ENCODE results near the gene ISG20. TPM values are rescaled to one million over a fixed set of nuclear protein-coding genes. Genes with fewer than 3 reads are reported as not detected.

Gene ISG20
- total and polyA plus RNA-seq, 5 experiments from 2014 or later = 142 to 562 (median 422) TPM

GRCh38 chr15:88681610-88682221 is 42.9 kb downstream of the ISG20 start:
- DNase-seq = no peak
- no peak for ATAC-seq
- Mint-ChIP-seq H3K27ac (no peak overlapping the region), H3K4me3 (no peak overlapping the region), H3K36me3 (peaks cover 0 to 4% (median 3%) of the 10 kb centered on the region in 3 donors), H3K27me3 (peaks cover 4 to 12% (median 9%) of the 10 kb centered on the region in 5 donors), H3K4me1 (peaks cover 0 to 2% (median 0%) of the 10 kb centered on the region in 4 donors), H3K9me3 (no peaks in the 10 kb centered on the region)
- POLR2A ChIA-PET = no interaction called here

- POLR2A ChIA-PET = no interaction called here
- no peak overlapping the region for H3K4me3 Mint-ChIP-seq
- peaks cover 5 to 18% (median 10%) of the 10 kb centered on the region in 5 donors for H3K27me3 Mint-ChIP-seq
- peaks cover 0 to 2% (median 0%) of the 10 kb centered on the region in 4 donors for H3K4me1 Mint-ChIP-seq
- peaks cover 0 to 12% (median 4%) of the 10 kb centered on the region in 9 donors for H3K9me3 Mint-ChIP-seq
- H3K36me3 Mint-ChIP-seq = peaks cover 0 to 6% (median 6%) of the 10 kb centered on the region in 3 donors
- DNase-seq = no peak
- no peak for ATAC-seq
- H3K27ac Mint-ChIP-seq = no peak overlapping the region
Measured at GRCh38 chr15:88684345-88684744, 45.5 kb downstream of the ISG20 start.

- Mint-ChIP-seq H3K4me3 (no peak overlapping the region), H3K27ac (no peak overlapping the region), H3K36me3 (peaks cover 0 to 13% (median 9%) of the 10 kb centered on the region in 3 donors), H3K27me3 (peaks cover 9 to 34% (median 20%) of the 10 kb centered on the region in 5 donors), H3K9me3 (peaks cover 0 to 18% (median 4%) of the 10 kb centered on the region in 9 donors), H3K4me1 (peaks cover 0 to 2% (median 0%) of the 10 kb centered on the region in 4 donors)
- POLR2A ChIA-PET = no interaction called here
- DNase-seq = no peak
- no peak for ATAC-seq
Measured at GRCh38 chr15:88686166-88686565, 47.4 kb downstream of the ISG20 start.

- H3K9me3 Mint-ChIP-seq = peaks cover 0 to 18% (median 4%) of the 10 kb centered on the region in 9 donors
- H3K27me3 Mint-ChIP-seq = peaks cover 9 to 40% (median 20%) of the 10 kb centered on the region in 5 donors
- peaks cover 0 to 4% (median 0%) of the 10 kb centered on the region in 4 donors for H3K4me1 Mint-ChIP-seq
- no peak for DNase-seq
- peaks cover 0 to 13% (median 9%) of the 10 kb centered on the region in 3 donors for H3K36me3 Mint-ChIP-seq
- POLR2A ChIA-PET = no interaction called here
- no peak overlapping the region for H3K27ac Mint-ChIP-seq
- no peak for ATAC-seq
- no peak overlapping the region for H3K4me3 Mint-ChIP-seq
Measured at GRCh38 chr15:88688394-88688933, 49.6 kb downstream of the ISG20 start.

GRCh38 chr15:88690331-88690730 is 51.5 kb downstream of the ISG20 start:
- Mint-ChIP-seq H3K27me3 (peaks cover 8 to 39% (median 18%) of the 10 kb centered on the region in 5 donors), H3K27ac (no peak overlapping the region), H3K9me3 (peaks cover 0 to 18% (median 4%) of the 10 kb centered on the region in 9 donors), H3K4me3 (no peak overlapping the region), H3K36me3 (peaks cover 0 to 13% (median 9%) of the 10 kb centered on the region in 3 donors), H3K4me1 (peaks cover 0 to 4% (median 0%) of the 10 kb centered on the region in 4 donors)
- DNase-seq = no peak
- POLR2A ChIA-PET = no interaction called here
- no peak for ATAC-seq

- no peak for ATAC-seq
- POLR2A ChIA-PET = no interaction called here
- peaks cover 4 to 30% (median 13%) of the 10 kb centered on the region in 5 donors for H3K27me3 Mint-ChIP-seq
- H3K27ac Mint-ChIP-seq = no peak overlapping the region
- H3K9me3 Mint-ChIP-seq = peaks cover 0 to 17% (median 4%) of the 10 kb centered on the region in 9 donors
- DNase-seq = no peak
- peaks cover 0 to 3% (median 0%) of the 10 kb centered on the region in 4 donors for H3K4me1 Mint-ChIP-seq
- no peak overlapping the region for H3K4me3 Mint-ChIP-seq
- H3K36me3 Mint-ChIP-seq = peaks cover 0 to 13% (median 9%) of the 10 kb centered on the region in 3 donors
Measured at GRCh38 chr15:88693191-88693590, 54.4 kb downstream of the ISG20 start.

- Mint-ChIP-seq H3K36me3 (peaks cover 0 to 4% (median 0%) of the 10 kb centered on the region in 3 donors), H3K9me3 (no peaks in the 10 kb centered on the region), H3K4me1 (peaks cover 0 to 3% (median 0%) of the 10 kb centered on the region in 4 donors), H3K27me3 (peaks cover 4 to 17% (median 17%) of the 10 kb centered on the region in 5 donors), H3K4me3 (no peak overlapping the region), H3K27ac (no peak overlapping the region)
- no peak for DNase-seq
- POLR2A ChIA-PET = no interaction called here
- no peak for ATAC-seq
Measured at GRCh38 chr15:88695101-88695500, 56.3 kb downstream of the ISG20 start.

- ATAC-seq = no peak
Measured at GRCh38 chr15:88695691-88696251, 57.0 kb downstream of the ISG20 start.

GRCh38 chr15:88696254-88696653 is 57.4 kb downstream of the ISG20 start:
- ATAC-seq = no peak
- Mint-ChIP-seq H3K36me3 (no peaks in the 10 kb centered on the region), H3K4me1 (peaks cover 0 to 3% (median 0%) of the 10 kb centered on the region in 4 donors)

More at GRCh38 chr15:88695691-88696251, 57.0 kb downstream of the ISG20 start:
- Mint-ChIP-seq H3K36me3 (peaks cover 0 to under 1% (median 0%) of the 10 kb centered on the region in 3 donors), H3K4me1 (peaks cover 0 to 3% (median 0%) of the 10 kb centered on the region in 4 donors), H3K27ac (no peak overlapping the region), H3K9me3 (no peaks in the 10 kb centered on the region), H3K27me3 (peaks cover 2 to 14% (median 11%) of the 10 kb centered on the region in 5 donors), H3K4me3 (no peak overlapping the region)
- DNase-seq = no peak
- POLR2A ChIA-PET = no interaction called here

GRCh38 chr15:88697276-88697675 is 58.5 kb downstream of the ISG20 start:
- DNase-seq (no peak), ATAC-seq (no peak)
- no peak overlapping the region for H3K27ac Mint-ChIP-seq
- peaks cover 0 to 3% (median 0%) of the 10 kb centered on the region in 4 donors for H3K4me1 Mint-ChIP-seq
- H3K9me3 Mint-ChIP-seq = no peaks in the 10 kb centered on the region
- POLR2A ChIA-PET = no interaction called here
- no peak overlapping the region for H3K4me3 Mint-ChIP-seq
- no peaks in the 10 kb centered on the region for H3K36me3 Mint-ChIP-seq
- peaks cover 0 to 13% (median 9%) of the 10 kb centered on the region in 5 donors for H3K27me3 Mint-ChIP-seq

More at GRCh38 chr15:88696254-88696653, 57.4 kb downstream of the ISG20 start:
- DNase-seq = no peak
- Mint-ChIP-seq H3K4me3 (no peak overlapping the region), H3K27ac (no peak overlapping the region), H3K9me3 (no peaks in the 10 kb centered on the region), H3K27me3 (peaks cover 0 to 13% (median 9%) of the 10 kb centered on the region in 5 donors)
- POLR2A ChIA-PET = no interaction called here

- Mint-ChIP-seq H3K27ac (peak overlapping the region in 1 of 10 donors; percentile 35), H3K9me3 (no peaks in the 10 kb centered on the region), H3K27me3 (peaks cover 5 to 23% (median 11%) of the 10 kb centered on the region in 5 donors), H3K4me3 (no peak overlapping the region), H3K4me1 (peaks cover 0 to 4% (median 4%) of the 10 kb centered on the region in 4 donors), H3K36me3 (no peaks in the 10 kb centered on the region)
- ATAC-seq = no peak
- no peak for DNase-seq
- POLR2A ChIA-PET = no interaction called here
Measured at GRCh38 chr15:88699861-88700260, 61.0 kb downstream of the ISG20 start.

GRCh38 chr15:88700716-88701115 is 61.9 kb downstream of the ISG20 start:
- H3K4me3 Mint-ChIP-seq = no peak overlapping the region
- POLR2A ChIA-PET = no interaction called here
- ATAC-seq = no peak
- peaks cover 2 to 11% (median 7%) of the 10 kb centered on the region in 4 donors for H3K4me1 Mint-ChIP-seq
- H3K9me3 Mint-ChIP-seq = no peaks in the 10 kb centered on the region
- no peak overlapping the region for H3K27ac Mint-ChIP-seq
- no peak for DNase-seq
- H3K36me3 Mint-ChIP-seq = no peaks in the 10 kb centered on the region
- peaks cover 6 to 26% (median 14%) of the 10 kb centered on the region in 5 donors for H3K27me3 Mint-ChIP-seq

- H3K4me3 Mint-ChIP-seq = peak overlapping the region in 1 of 10 donors; percentile 26
- H3K4me1 Mint-ChIP-seq = peaks cover 4 to 16% (median 12%) of the 10 kb centered on the region in 4 donors
- no peaks in the 10 kb centered on the region for H3K36me3 Mint-ChIP-seq
- peak overlapping the region in 1 of 10 donors; percentile 15 for H3K27ac Mint-ChIP-seq
- no peak for DNase-seq
- no peak for ATAC-seq
- H3K9me3 Mint-ChIP-seq = no peaks in the 10 kb centered on the region
- peaks cover 12 to 32% (median 23%) of the 10 kb centered on the region in 5 donors for H3K27me3 Mint-ChIP-seq
- POLR2A ChIA-PET = no interaction called here
Measured at GRCh38 chr15:88701561-88702095, 62.8 kb downstream of the ISG20 start.

Measured in naive thymus-derived CD8-positive, alpha-beta T cell (primary cell).